Measurements from ENCODE around the gene HNRNPR.
A peak's percentile ranks its signal among the peaks of the same experiment; 100 is the strongest.

- TF ChIP-seq CTCF (IDR thresholded peaks at IDR 0.05 in 2 of 3, conservative IDR thresholded peaks at IDR 0.05 in 1 of 3; ENCODE audit: borderline replicate concordance in 1 of 3, insufficient read depth in 1 of 3, low read depth in 2 of 3, low read length in 2 of 3) (no peak), POLR2AphosphoS5 (IDR thresholded peaks at IDR 0.05; ENCODE audit: low read depth, low read length) (peak; percentile 84), RAD21 (IDR thresholded peaks at IDR 0.05; ENCODE audit: low read depth) (no peak), TCF7L2 (IDR thresholded peaks at IDR 0.05; ENCODE audit: borderline replicate concordance, extremely low read depth, insufficient read depth, insufficient read length) (no peak), EZH2 (IDR thresholded peaks at IDR 0.05) (no peak), CEBPB (IDR thresholded peaks at IDR 0.05; ENCODE audit: low read depth) (no peak), POLR2A (IDR thresholded peaks at IDR 0.05; ENCODE audit: borderline replicate concordance, extremely low read depth, insufficient read depth, insufficient read length) (no peak), YY1 (IDR thresholded peaks at IDR 0.05; ENCODE audit: extremely low read depth, insufficient replicate concordance, low read depth, low read length) (peak; percentile 8), EZH2phosphoT487 (IDR thresholded peaks at IDR 0.05; ENCODE audit: borderline replicate concordance) (no peak), ZNF274 (IDR thresholded peaks at IDR 0.05; ENCODE audit: low read depth, low read length) (no peak), CBX3 (IDR thresholded peaks at IDR 0.05; ENCODE audit: low read depth) (no peak), JUND (IDR thresholded peaks at IDR 0.05) (no peak)
- TF ChIP-seq, protein P1, sequence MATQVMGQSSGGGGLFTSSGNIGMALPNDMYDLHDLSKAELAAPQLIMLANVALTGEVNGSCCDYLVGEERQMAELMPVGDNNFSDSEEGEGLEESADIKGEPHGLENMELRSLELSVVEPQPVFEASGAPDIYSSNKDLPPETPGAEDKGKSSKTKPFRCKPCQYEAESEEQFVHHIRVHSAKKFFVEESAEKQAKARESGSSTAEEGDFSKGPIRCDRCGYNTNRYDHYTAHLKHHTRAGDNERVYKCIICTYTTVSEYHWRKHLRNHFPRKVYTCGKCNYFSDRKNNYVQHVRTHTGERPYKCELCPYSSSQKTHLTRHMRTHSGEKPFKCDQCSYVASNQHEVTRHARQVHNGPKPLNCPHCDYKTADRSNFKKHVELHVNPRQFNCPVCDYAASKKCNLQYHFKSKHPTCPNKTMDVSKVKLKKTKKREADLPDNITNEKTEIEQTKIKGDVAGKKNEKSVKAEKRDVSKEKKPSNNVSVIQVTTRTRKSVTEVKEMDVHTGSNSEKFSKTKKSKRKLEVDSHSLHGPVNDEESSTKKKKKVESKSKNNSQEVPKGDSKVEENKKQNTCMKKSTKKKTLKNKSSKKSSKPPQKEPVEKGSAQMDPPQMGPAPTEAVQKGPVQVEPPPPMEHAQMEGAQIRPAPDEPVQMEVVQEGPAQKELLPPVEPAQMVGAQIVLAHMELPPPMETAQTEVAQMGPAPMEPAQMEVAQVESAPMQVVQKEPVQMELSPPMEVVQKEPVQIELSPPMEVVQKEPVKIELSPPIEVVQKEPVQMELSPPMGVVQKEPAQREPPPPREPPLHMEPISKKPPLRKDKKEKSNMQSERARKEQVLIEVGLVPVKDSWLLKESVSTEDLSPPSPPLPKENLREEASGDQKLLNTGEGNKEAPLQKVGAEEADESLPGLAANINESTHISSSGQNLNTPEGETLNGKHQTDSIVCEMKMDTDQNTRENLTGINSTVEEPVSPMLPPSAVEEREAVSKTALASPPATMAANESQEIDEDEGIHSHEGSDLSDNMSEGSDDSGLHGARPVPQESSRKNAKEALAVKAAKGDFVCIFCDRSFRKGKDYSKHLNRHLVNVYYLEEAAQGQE (IDR thresholded peaks at IDR 0.05; ENCODE audit: low read depth) = no peak
- TF ChIP-seq, protein P2, sequence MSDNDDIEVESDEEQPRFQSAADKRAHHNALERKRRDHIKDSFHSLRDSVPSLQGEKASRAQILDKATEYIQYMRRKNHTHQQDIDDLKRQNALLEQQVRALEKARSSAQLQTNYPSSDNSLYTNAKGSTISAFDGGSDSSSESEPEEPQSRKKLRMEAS (IDR thresholded peaks at IDR 0.05) = 0 out of 2 replicates have a peak, but pooled peaks have one; percentile 36
Measured at GRCh38 chr1:23367791-23368561, 23.9 kb upstream of the HNRNPR start.
